Fibroblast of peridontal ligament (primary cell): ENCODE results near the gene MAPK8IP1.

Experiments used
- DNase-seq: peaks from one replicate; pipeline ENCODE4 v3.0.0-alpha.2; 2010; ENCODE audit errors: extremely low read depth

Gene MAPK8IP1

GRCh38 chr11:45909594-45910475 lies 24.4 kb downstream of the MAPK8IP1 start:
- no peak for DNase-seq

GRCh38 chr11:45910623-45911022 lies 25.2 kb downstream of the MAPK8IP1 start:
- no peak for DNase-seq

GRCh38 chr11:45913514-45913913 lies 28.1 kb downstream of the MAPK8IP1 start:
- DNase-seq, result no peak

- no peak for DNase-seq
These were observed 28.6 kb downstream of the MAPK8IP1 start for GRCh38 chr11:45913942-45914635.

- no peak for DNase-seq
These were observed 30.0 kb downstream of the MAPK8IP1 start for GRCh38 chr11:45915446-45915845.

GRCh38 chr11:45917286-45917622 lies 31.8 kb downstream of the MAPK8IP1 start:
- no peak for DNase-seq

GRCh38 chr11:45917623-45918330 lies 32.3 kb downstream of the MAPK8IP1 start, which contains the start of gene PEX16:
PEX16 (minus strand) TSS chr11:45917877; CDS start chr11:45917811, 66 bp downstream.
- peak; percentile 99 for DNase-seq

GRCh38 chr11:45918331-45918941 lies 33.0 kb downstream of the MAPK8IP1 start:
- peak; percentile 55 for DNase-seq

GRCh38 chr11:45918962-45919675 lies 33.7 kb downstream of the MAPK8IP1 start:
- no peak for DNase-seq

- DNase-seq, result no peak
These were observed 34.5 kb downstream of the MAPK8IP1 start for GRCh38 chr11:45919806-45920530.

- DNase-seq, result no peak
These were observed 35.4 kb downstream of the MAPK8IP1 start for GRCh38 chr11:45920531-45921477.

GRCh38 chr11:45921561-45922424 lies 36.3 kb downstream of the MAPK8IP1 start:
- DNase-seq, result no peak

- DNase-seq, result no peak
These were observed 37.1 kb downstream of the MAPK8IP1 start, which contains the start of gene LARGE2 for GRCh38 chr11:45922425-45923082. LARGE2 (plus strand) TSS chr11:45922656; CDS start chr11:45922883, 227 bp downstream.

- DNase-seq, result no peak
These were observed 38.8 kb downstream of the MAPK8IP1 start for GRCh38 chr11:45924036-45924915.

GRCh38 chr11:45924927-45925326 lies 39.5 kb downstream of the MAPK8IP1 start:
- no peak for DNase-seq

- DNase-seq, result no peak
These were observed 40.1 kb downstream of the MAPK8IP1 start for GRCh38 chr11:45925550-45925949.

- no peak for DNase-seq
These were observed 40.5 kb downstream of the MAPK8IP1 start for GRCh38 chr11:45926001-45926401.
